Measurements from ENCODE around the gene MYLK4. TPM values are rescaled to one million over a fixed set of nuclear protein-coding genes. Genes with fewer than 3 reads are reported as not detected.

MYLK4 gene
- total and polyA plus RNA-seq, 2 of the 13 experiments (the other 11 are each of a cell fraction or from before 2014, with no cell fraction given): 0.26 to 0.29 TPM

- TF ChIP-seq REXO4 (CRISPR knock-in tag; IDR thresholded peaks at IDR 0.05; ENCODE audit: borderline replicate concordance): no peak
- TF ChIP-seq RFXANK (CRISPR knock-in tag; IDR thresholded peaks at IDR 0.05): peak; percentile 23; the same call in 1 of the 2 replicates
- 0 out of 2 replicates have a peak, but pooled peaks have one; percentile 62 for TF ChIP-seq SP140L (CRISPR knock-in tag; IDR thresholded peaks at IDR 0.05; ENCODE audit: borderline replicate concordance)
- TF ChIP-seq, protein P1, sequence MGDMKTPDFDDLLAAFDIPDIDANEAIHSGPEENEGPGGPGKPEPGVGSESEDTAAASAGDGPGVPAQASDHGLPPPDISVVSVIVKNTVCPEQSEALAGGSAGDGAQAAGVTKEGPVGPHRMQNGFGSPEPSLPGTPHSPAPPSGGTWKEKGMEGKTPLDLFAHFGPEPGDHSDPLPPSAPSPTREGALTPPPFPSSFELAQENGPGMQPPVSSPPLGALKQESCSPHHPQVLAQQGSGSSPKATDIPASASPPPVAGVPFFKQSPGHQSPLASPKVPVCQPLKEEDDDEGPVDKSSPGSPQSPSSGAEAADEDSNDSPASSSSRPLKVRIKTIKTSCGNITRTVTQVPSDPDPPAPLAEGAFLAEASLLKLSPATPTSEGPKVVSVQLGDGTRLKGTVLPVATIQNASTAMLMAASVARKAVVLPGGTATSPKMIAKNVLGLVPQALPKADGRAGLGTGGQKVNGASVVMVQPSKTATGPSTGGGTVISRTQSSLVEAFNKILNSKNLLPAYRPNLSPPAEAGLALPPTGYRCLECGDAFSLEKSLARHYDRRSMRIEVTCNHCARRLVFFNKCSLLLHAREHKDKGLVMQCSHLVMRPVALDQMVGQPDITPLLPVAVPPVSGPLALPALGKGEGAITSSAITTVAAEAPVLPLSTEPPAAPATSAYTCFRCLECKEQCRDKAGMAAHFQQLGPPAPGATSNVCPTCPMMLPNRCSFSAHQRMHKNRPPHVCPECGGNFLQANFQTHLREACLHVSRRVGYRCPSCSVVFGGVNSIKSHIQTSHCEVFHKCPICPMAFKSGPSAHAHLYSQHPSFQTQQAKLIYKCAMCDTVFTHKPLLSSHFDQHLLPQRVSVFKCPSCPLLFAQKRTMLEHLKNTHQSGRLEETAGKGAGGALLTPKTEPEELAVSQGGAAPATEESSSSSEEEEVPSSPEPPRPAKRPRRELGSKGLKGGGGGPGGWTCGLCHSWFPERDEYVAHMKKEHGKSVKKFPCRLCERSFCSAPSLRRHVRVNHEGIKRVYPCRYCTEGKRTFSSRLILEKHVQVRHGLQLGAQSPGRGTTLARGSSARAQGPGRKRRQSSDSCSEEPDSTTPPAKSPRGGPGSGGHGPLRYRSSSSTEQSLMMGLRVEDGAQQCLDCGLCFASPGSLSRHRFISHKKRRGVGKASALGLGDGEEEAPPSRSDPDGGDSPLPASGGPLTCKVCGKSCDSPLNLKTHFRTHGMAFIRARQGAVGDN (CRISPR knock-in tag; IDR thresholded peaks at IDR 0.05): peak; percentile 64
- no peak for TF ChIP-seq ZNF569 (CRISPR knock-in tag; IDR thresholded peaks at IDR 0.05; ENCODE audit: borderline replicate concordance)
- TF ChIP-seq ZNF24 (IDR thresholded peaks at IDR 0.05): no peak
- no peak for TF ChIP-seq KDM1A (CRISPR knock-in tag; IDR thresholded peaks at IDR 0.05)
- TF ChIP-seq ZNF629 (CRISPR knock-in tag; conservative IDR thresholded peaks at IDR 0.05): peak; percentile 88
- peak; percentile 53; the same call in 1 of the 2 replicates for TF ChIP-seq ELF1 (CRISPR knock-in tag; IDR thresholded peaks at IDR 0.05)
- TF ChIP-seq, protein P2, sequence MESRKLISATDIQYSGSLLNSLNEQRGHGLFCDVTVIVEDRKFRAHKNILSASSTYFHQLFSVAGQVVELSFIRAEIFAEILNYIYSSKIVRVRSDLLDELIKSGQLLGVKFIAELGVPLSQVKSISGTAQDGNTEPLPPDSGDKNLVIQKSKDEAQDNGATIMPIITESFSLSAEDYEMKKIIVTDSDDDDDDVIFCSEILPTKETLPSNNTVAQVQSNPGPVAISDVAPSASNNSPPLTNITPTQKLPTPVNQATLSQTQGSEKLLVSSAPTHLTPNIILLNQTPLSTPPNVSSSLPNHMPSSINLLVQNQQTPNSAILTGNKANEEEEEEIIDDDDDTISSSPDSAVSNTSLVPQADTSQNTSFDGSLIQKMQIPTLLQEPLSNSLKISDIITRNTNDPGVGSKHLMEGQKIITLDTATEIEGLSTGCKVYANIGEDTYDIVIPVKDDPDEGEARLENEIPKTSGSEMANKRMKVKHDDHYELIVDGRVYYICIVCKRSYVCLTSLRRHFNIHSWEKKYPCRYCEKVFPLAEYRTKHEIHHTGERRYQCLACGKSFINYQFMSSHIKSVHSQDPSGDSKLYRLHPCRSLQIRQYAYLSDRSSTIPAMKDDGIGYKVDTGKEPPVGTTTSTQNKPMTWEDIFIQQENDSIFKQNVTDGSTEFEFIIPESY (CRISPR knock-in tag; IDR thresholded peaks at IDR 0.05): no peak
- TF ChIP-seq KLF12 (CRISPR knock-in tag; IDR thresholded peaks at IDR 0.05; ENCODE audit: borderline replicate concordance): no peak; the same call in 1 of the 2 replicates
- peak; percentile 32; the same call in 1 of the 2 replicates for TF ChIP-seq GZF1 (CRISPR knock-in tag; IDR thresholded peaks at IDR 0.05)
- TF ChIP-seq ATF7 (IDR thresholded peaks at IDR 0.05): no peak
- no peak for TF ChIP-seq ATF7 (CRISPR knock-in tag; IDR thresholded peaks at IDR 0.05)
- no peak for TF ChIP-seq ZMYM4 (CRISPR knock-in tag; IDR thresholded peaks at IDR 0.05)
- no peak for TF ChIP-seq GPN1 (CRISPR knock-in tag; IDR thresholded peaks at IDR 0.05; ENCODE audit: borderline replicate concordance)
- no peak for TF ChIP-seq CERS6 (CRISPR knock-in tag; IDR thresholded peaks at IDR 0.05)
- no peak for TF ChIP-seq ZNF558 (CRISPR knock-in tag; IDR thresholded peaks at IDR 0.05; ENCODE audit: borderline replicate concordance)
- TF ChIP-seq NCOA2 (CRISPR knock-in tag; IDR thresholded peaks at IDR 0.05): peak; percentile 4; the same call in 1 of the 2 replicates
- TF ChIP-seq MXD1 (CRISPR knock-in tag; IDR thresholded peaks at IDR 0.05): peak; percentile 2; the same call in 1 of the 2 replicates
- peak; percentile 62; the same call in 1 of the 2 replicates for TF ChIP-seq ZNF879 (CRISPR knock-in tag; IDR thresholded peaks at IDR 0.05)
Observed at GRCh38 chr6:2764610-2765165, 14.0 kb upstream of the MYLK4 start (continued).

All from HepG2 (cell line).